ENCODE measurements around the gene PAPOLB. TPM values are rescaled to one million over a fixed set of nuclear protein-coding genes. Genes with fewer than 3 reads are reported as not detected.
"Not testable (repeated sequence)": the region's sequence is repeated elsewhere in the genome, so short reads cannot be mapped to it uniquely, and the experiment has no call there.

PAPOLB gene
- under 0.01 TPM for total RNA-seq

GRCh38 chr7:4861673-4862072 is at the start of gene PAPOLB:
PAPOLB (minus strand) TSS chr7:4862030; CDS start chr7:4861810, 220 bp downstream.
- DNase-seq (ENCODE audit: low read depth in 2 of 3, low spot score in 2 of 3): peak in 2 of 3 donors; percentile 52 to 75

GRCh38 chr7:4911111-4911828 is 49.4 kb upstream of the PAPOLB start:
- DNase-seq (ENCODE audit: low read depth in 2 of 3, low spot score in 2 of 3): no peak

DNA sequence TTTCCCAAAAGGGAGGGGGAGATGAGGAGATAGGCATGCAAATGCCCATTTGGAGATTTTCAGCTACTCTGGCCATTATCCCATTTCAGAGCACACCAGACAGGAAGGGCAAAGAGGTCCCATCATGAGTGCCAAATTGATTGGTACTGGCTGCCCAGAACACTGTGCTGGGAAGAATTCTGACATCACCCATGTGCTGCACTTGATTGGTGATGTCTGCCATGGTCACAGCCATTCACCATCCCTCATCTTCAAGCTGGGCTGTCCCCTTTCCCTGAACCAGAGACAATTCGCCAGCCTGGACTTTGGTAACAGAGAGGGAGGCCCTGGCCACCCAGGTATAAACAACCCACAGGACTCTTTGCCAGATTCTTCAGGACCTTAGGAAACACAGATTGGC is 44.9 kb upstream of the PAPOLB start:
- no peak for DNase-seq (ENCODE audit: low read depth in 2 of 3, low spot score in 2 of 3)

- DNase-seq (ENCODE audit: low read depth in 2 of 3, low spot score in 2 of 3): no peak
Measured at GRCh38 chr7:4905171-4905570, 43.3 kb upstream of the PAPOLB start.

DNA sequence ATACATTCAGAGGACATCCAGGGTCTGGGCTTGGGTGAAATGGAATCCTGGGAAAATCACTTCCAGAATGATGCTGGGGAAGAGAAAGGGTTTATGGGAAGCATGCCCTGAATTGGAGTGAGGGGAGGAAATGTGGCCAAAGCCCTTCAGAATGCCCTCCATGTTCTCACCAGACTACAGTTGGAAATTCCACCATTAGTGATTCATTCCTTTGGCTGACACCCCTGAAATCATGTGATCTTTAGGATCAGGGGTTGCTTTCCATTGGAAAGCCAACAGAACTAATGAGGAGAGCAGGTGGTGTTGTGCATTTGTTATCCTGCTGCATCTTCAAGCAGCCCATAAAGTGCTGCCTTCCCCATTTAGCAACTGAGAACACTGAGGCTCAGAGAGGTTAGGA is 42.5 kb upstream of the PAPOLB start:
- DNase-seq (ENCODE audit: low read depth in 2 of 3, low spot score in 2 of 3): no peak

DNA sequence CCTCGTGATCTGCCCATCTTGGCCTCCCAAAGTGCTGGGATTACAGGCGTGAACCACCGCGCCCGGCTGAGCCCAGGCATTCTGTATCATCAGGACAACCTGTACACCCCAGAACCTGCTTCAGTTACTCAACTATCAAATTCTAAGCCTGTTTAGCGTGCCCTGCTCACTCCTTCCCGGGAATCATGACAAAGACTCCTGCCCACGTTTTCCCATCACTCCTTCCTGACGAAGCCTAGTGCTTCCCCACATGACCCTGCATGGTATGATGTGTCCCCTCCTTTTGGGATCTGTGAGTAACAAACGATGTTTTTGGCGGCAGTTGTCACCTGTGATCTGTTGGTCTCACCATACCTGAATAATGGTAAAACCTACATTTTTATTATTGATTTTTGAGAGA is 33.9 kb upstream of the PAPOLB start:
- no peak for DNase-seq (ENCODE audit: low read depth in 2 of 3, low spot score in 2 of 3)

DNA sequence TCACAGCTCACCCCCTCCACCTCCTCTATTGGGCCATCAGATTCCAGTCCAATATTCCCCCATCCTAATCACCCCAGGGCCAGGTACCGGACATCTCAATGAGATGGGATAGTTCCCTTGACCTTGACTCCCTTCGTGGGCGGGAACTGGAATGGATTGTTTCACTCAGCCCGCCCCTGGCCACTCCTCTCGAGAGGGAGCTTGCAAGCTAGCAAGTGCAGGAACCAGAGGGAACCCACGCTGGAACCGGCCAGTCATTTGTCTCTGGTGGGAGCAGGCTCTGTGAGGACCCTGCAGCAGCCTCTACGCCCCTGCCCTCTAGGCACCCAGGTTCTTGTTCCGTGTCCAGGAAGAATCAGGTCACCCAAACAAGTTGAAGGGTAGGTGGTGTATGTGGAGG is 32.7 kb upstream of the PAPOLB start:
- no peak for DNase-seq (ENCODE audit: low read depth in 2 of 3, low spot score in 2 of 3)

- DNase-seq (ENCODE audit: low read depth in 2 of 3, low spot score in 2 of 3): no peak
Measured at GRCh38 chr7:4893929-4894475, 32.2 kb upstream of the PAPOLB start.

- DNase-seq (ENCODE audit: low read depth in 2 of 3, low spot score in 2 of 3): not testable (repeated sequence)
Measured at GRCh38 chr7:4893188-4893587, 31.4 kb upstream of the PAPOLB start.

DNA sequence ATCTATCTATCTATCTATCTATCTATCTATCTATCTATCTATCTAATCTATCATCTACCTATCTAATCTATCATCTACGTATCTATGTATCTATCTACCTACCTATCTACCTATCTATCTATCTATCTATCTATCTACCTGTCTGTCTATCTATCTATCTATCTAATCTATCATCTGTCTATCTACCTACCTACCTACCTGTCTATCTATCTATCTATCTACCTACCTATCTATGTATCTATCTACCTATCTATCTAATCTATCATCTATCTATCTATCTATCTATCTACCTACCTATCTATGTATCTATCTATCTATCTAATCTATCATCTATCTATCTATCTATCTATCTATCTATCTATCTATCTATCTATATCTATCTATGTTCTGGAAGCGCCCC is 29.7 kb upstream of the PAPOLB start:
- DNase-seq (ENCODE audit: low read depth in 2 of 3, low spot score in 2 of 3): not testable (repeated sequence)

GRCh38 chr7:4889682-4890081 is 27.9 kb upstream of the PAPOLB start:
- no peak for DNase-seq (ENCODE audit: low read depth in 2 of 3, low spot score in 2 of 3)

- no peak for DNase-seq (ENCODE audit: low read depth in 2 of 3, low spot score in 2 of 3)
Measured at GRCh38 chr7:4888161-4888560, 26.3 kb upstream of the PAPOLB start.

- DNase-seq (ENCODE audit: low read depth in 2 of 3, low spot score in 2 of 3): no peak
Measured at GRCh38 chr7:4886671-4887070, 24.8 kb upstream of the PAPOLB start.

GRCh38 chr7:4885317-4885807 is 23.5 kb upstream of the PAPOLB start:
- DNase-seq (ENCODE audit: low read depth in 2 of 3, low spot score in 2 of 3): no peak

DNA sequence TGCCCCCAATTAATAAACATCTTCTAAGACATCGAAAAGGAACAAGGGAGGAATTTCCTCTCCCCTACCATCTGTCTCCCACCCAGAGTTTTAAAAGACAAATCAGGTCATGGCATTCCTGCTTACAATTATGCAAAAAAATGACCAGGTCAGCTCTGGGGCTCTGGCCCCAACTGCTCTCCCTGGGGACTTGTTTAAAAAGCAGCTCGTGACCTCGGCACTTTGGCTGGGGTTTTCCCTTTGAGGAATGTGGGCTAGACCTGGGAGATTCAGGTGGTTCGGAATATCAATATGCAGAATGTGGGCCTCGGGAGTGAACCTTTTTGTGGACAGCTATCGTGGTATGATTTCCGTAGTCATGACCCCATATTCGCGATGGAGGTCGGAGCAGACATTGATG is 22.3 kb upstream of the PAPOLB start:
- DNase-seq (ENCODE audit: low read depth in 2 of 3, low spot score in 2 of 3): no peak

- DNase-seq (ENCODE audit: low read depth in 2 of 3, low spot score in 2 of 3): peak; percentile 62 to 94 (median 94)
Measured at GRCh38 chr7:4883372-4884144, 21.7 kb upstream of the PAPOLB start, which contains the start of gene RADIL. RADIL (minus strand) TSS chr7:4883716; CDS start chr7:4878139, 5,577 bp downstream.

DNA sequence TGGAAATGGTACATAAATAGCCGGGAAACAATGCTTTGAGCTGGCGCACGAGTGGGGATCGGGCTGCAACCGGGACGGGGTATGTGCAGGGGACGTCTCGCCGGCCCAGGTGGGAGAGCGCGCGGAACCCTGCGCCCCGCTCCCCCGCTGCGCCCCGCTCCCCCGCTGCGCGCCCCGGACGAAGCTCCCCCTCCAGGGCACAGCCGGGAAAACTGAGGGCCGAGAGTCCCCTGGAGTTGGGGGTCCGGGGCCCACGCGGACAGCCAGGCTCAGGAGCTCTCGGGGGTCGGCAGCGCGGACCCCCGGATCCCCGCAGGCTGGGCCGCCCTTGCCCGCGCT is 21.2 kb upstream of the PAPOLB start:
- no peak for DNase-seq (ENCODE audit: low read depth in 2 of 3, low spot score in 2 of 3)

DNA sequence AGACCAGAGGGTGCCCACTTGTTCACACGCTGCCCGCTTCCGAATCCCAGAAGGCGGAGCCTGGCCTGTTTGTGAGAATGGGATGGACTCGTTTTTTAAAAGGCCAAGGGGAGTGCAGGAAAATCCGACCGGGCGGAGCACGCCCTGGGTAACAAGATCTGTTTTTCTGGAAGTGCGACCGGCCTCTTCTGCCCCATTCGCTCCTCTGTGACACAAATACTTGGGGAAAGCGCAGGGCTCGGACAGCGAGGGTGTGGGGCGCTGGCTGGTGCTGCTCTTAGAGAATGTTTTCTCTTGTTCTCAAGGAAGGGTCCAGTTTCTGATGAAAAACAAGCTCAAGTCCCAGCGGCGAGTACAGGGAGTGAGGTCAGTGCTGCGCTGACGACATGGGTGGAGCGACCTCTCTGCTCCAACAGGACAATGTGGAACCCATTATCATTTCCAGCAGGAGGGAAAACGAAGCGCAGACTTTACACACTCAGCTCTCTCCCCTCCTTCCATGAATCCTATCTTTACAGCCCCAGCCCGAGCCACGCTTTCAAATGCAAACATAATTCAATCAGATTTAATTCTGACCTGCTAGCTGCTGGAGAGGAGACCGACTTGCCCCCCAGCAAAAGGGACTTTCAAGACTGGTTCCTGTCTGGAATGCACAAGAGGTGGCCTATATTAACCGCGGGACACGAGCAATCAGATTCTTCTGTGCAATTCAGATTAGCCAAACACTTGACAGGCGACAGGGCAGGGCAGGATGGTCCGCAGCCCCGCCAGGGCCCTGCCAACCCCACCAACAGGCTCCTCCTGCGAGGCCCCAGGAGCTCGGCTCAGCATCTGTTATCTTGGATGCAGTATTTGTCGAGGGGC is 20.6 kb upstream of the PAPOLB start:
- no peak for DNase-seq (ENCODE audit: low read depth in 2 of 3, low spot score in 2 of 3)

DNA sequence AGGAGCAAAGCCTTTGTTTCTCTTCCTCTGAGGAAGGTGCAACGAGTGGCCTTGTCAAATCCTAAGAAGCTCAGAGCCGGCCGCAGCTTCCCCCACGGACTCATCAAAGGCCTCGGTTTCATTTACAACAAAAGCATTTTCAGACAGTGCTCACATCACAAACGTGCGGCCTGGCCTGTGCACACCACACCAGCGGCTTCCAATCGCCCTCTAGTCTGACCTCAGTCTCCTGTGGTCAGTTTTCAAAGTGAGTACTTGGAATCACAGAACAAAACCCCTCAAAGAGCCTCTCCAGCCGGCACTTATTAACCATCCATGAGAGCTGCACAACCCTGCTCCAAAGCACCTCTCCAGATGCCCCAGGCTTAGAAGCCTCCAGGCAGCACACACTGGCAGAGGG is 18.4 kb upstream of the PAPOLB start:
- no peak for DNase-seq (ENCODE audit: low read depth in 2 of 3, low spot score in 2 of 3)

DNA sequence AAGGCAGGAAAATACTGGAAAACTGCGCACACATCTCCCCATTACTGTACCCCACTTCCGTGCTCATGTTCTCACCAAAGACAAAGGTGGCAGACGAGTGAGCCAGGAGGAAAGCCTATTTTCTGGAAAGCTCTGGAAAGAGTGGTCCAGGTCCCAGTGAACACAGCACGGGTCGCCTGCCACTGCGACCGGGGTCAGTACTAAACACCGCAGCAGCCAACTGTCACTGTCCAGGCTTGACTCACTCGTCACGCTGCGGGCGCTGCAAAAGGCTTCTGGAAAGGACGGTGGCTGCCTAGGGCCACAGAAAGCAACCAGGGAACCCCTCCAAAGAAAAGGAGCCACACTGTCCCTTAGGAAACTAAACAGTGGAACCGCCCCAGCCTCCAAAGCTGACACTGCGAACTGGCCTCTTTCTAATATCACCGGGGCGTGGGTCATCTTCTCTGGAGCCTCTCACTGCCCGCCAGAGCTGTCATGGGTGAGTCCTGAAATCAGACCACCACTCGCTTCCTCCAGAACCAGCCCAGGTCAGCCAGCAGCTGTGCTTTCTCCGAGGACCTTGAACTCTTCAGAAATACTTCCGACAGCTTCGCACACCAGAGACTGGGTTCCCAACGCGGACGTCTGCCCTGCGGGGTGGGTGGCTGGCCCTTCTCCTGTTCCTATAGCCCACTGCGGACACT is 17.7 kb upstream of the PAPOLB start:
- DNase-seq (ENCODE audit: low read depth in 2 of 3, low spot score in 2 of 3): no peak

Measured in hematopoietic multipotent progenitor cell (in vitro differentiated cells).